ENCODE data around the gene FRMD1. TPM values are rescaled to one million over a fixed set of nuclear protein-coding genes. Genes with fewer than 3 reads are reported as not detected.

The FRMD1 gene
- total RNA-seq, 1 experiment from 2014 or later = not detected

GRCh38 chr6:168100011-168100802 is 21.2 kb upstream of the FRMD1 start:
- ATAC-seq (no peak), DNase-seq (no peak)
- intact Hi-C loops (cut with micrococcal nuclease) = no loop called here
- no peak overlapping the region for H2AFZ ChIP-seq (ENCODE audit: low read length)
- H3K36me3 ChIP-seq (ENCODE audit: low read depth, low read length) = no peaks in the 10 kb centered on the region
- no peak overlapping the region for H3K27ac ChIP-seq (ENCODE audit: low read length)
- ChIA-PET POLR2A (ENCODE audit: unreplicated experiment) (no interaction called here), CTCF (no interaction called here)
- H3K27me3 ChIP-seq (ENCODE audit: low read length) = peaks cover 9% of the 10 kb centered on the region
- no peaks in the 10 kb centered on the region for H3K79me2 ChIP-seq (ENCODE audit: low read length)
- H3K9me3 ChIP-seq (ENCODE audit: low read length) = no peaks in the 10 kb centered on the region
- no peaks in the 10 kb centered on the region for H4K20me1 ChIP-seq (ENCODE audit: low read length)
- no peak for TF ChIP-seq EZH2phosphoT487 (IDR thresholded peaks at IDR 0.05; ENCODE audit: borderline replicate concordance, low read length)
- no peak for TF ChIP-seq CTCF (conservative IDR thresholded peaks at IDR 0.05; ENCODE audit: low read depth, low read length)
- no peak for TF ChIP-seq EZH2 (IDR thresholded peaks at IDR 0.05; ENCODE audit: low read length, unreplicated experiment)
- H3K4me3 ChIP-seq (ENCODE audit: low read length) = no peak overlapping the region
- no peaks in the 10 kb centered on the region for H3K4me1 ChIP-seq (ENCODE audit: insufficient read depth, low read length)
- BruUV-seq (replicated peaks) = no TSS peak
- H3K9ac ChIP-seq (ENCODE audit: low read length) = no peak overlapping the region
- no peak overlapping the region for H3K4me2 ChIP-seq (ENCODE audit: low read length)
- H3F3A ChIP-seq (ENCODE audit: low read length, unreplicated experiment) = no peaks in the 10 kb centered on the region
- H3K9me2 ChIP-seq (replicated peaks; ENCODE audit: low read length) = no peaks in the 10 kb centered on the region

- H3K27ac ChIP-seq (ENCODE audit: low read length) = no peak overlapping the region
- H3K4me3 ChIP-seq (ENCODE audit: low read length) = no peak overlapping the region
- no peak overlapping the region for H3K4me2 ChIP-seq (ENCODE audit: low read length)
- no TSS peak for BruUV-seq (replicated peaks)
- no peak for DNase-seq
- H3K9ac ChIP-seq (ENCODE audit: low read length) = no peak overlapping the region
- H3K36me3 ChIP-seq (ENCODE audit: low read depth, low read length) = no peaks in the 10 kb centered on the region
- POLR2A ChIA-PET (ENCODE audit: unreplicated experiment) = no interaction called here
- H4K20me1 ChIP-seq (ENCODE audit: low read length) = no peaks in the 10 kb centered on the region
- no peak for ATAC-seq
- TF ChIP-seq CTCF (conservative IDR thresholded peaks at IDR 0.05; ENCODE audit: low read depth, low read length) (no peak), EZH2 (IDR thresholded peaks at IDR 0.05; ENCODE audit: low read length, unreplicated experiment) (no peak), EZH2phosphoT487 (IDR thresholded peaks at IDR 0.05; ENCODE audit: borderline replicate concordance, low read length) (no peak)
- H3K9me3 ChIP-seq (ENCODE audit: low read length) = no peaks in the 10 kb centered on the region
- no peak overlapping the region for H2AFZ ChIP-seq (ENCODE audit: low read length)
- intact Hi-C loops (cut with micrococcal nuclease) = no loop called here
- peaks cover 5% of the 10 kb centered on the region for H3K27me3 ChIP-seq (ENCODE audit: low read length)
- no peaks in the 10 kb centered on the region for H3F3A ChIP-seq (ENCODE audit: low read length, unreplicated experiment)
- H3K4me1 ChIP-seq (ENCODE audit: insufficient read depth, low read length) = no peaks in the 10 kb centered on the region
- no peaks in the 10 kb centered on the region for H3K79me2 ChIP-seq (ENCODE audit: low read length)
- no peaks in the 10 kb centered on the region for H3K9me2 ChIP-seq (replicated peaks; ENCODE audit: low read length)
- CTCF ChIA-PET = no interaction called here
Measured at GRCh38 chr6:168099201-168100010, 20.4 kb upstream of the FRMD1 start.

GRCh38 chr6:168098431-168098861 is 19.4 kb upstream of the FRMD1 start:
- intact Hi-C loops (cut with micrococcal nuclease) = no loop called here
- DNase-seq (no peak), ATAC-seq (no peak)
- no peak for TF ChIP-seq EZH2phosphoT487 (IDR thresholded peaks at IDR 0.05; ENCODE audit: borderline replicate concordance, low read length)
- TF ChIP-seq CTCF (conservative IDR thresholded peaks at IDR 0.05; ENCODE audit: low read depth, low read length) = no peak
- TF ChIP-seq EZH2 (IDR thresholded peaks at IDR 0.05; ENCODE audit: low read length, unreplicated experiment) = no peak
- H3K27me3 ChIP-seq (ENCODE audit: low read length) = no peaks in the 10 kb centered on the region
- ChIA-PET POLR2A (ENCODE audit: unreplicated experiment) (no interaction called here), CTCF (no interaction called here)
- no peaks in the 10 kb centered on the region for H3K9me2 ChIP-seq (replicated peaks; ENCODE audit: low read length)
- no peak overlapping the region for H2AFZ ChIP-seq (ENCODE audit: low read length)
- no peak overlapping the region for H3K4me3 ChIP-seq (ENCODE audit: low read length)
- no peak overlapping the region for H3K27ac ChIP-seq (ENCODE audit: low read length)
- no TSS peak for BruUV-seq (replicated peaks)
- H3K9ac ChIP-seq (ENCODE audit: low read length) = no peak overlapping the region
- no peaks in the 10 kb centered on the region for H3K4me1 ChIP-seq (ENCODE audit: insufficient read depth, low read length)
- no peaks in the 10 kb centered on the region for H3K9me3 ChIP-seq (ENCODE audit: low read length)
- no peak overlapping the region for H3K4me2 ChIP-seq (ENCODE audit: low read length)
- H3K36me3 ChIP-seq (ENCODE audit: low read depth, low read length) = no peaks in the 10 kb centered on the region
- no peaks in the 10 kb centered on the region for H3F3A ChIP-seq (ENCODE audit: low read length, unreplicated experiment)
- no peaks in the 10 kb centered on the region for H3K79me2 ChIP-seq (ENCODE audit: low read length)
- no peaks in the 10 kb centered on the region for H4K20me1 ChIP-seq (ENCODE audit: low read length)
